Measurements from ENCODE around the gene C1orf74.
"Not testable (repeated sequence)": the region's sequence is repeated elsewhere in the genome, so short reads cannot be mapped to it uniquely, and the experiment has no call there.

C1orf74 gene

GRCh38 chr1:209805875-209806760 is 21.8 kb upstream of the C1orf74 start, which contains the start of gene IRF6:
Gene IRF6 (minus strand): TSS chr1:209806142. CDS start chr1:209801413, 4,729 bp downstream.
- DNase-seq (ENCODE audit: low read depth in 2 of 2) = peak in 1 of 2 experiments; percentile 45

- no peak for DNase-seq (ENCODE audit: low read depth in 2 of 2)
Measured at GRCh38 chr1:209805341-209805781, 21.0 kb upstream of the C1orf74 start.

GRCh38 chr1:209803568-209803967 is 19.2 kb upstream of the C1orf74 start:
- no peak for DNase-seq (ENCODE audit: low read depth in 2 of 2)

GRCh38 chr1:209802780-209803152 is 18.4 kb upstream of the C1orf74 start:
- no peak for DNase-seq (ENCODE audit: low read depth in 2 of 2)

- no peak for DNase-seq (ENCODE audit: low read depth in 2 of 2)
Measured at GRCh38 chr1:209802117-209802779, 17.9 kb upstream of the C1orf74 start.

- no peak for DNase-seq (ENCODE audit: low read depth in 2 of 2)
Measured at GRCh38 chr1:209800984-209801834, 16.9 kb upstream of the C1orf74 start.

GRCh38 chr1:209797978-209798639 is 13.8 kb upstream of the C1orf74 start:
- no peak for DNase-seq (ENCODE audit: low read depth in 2 of 2)

GRCh38 chr1:209793711-209794110 is 9.4 kb upstream of the C1orf74 start:
- DNase-seq (ENCODE audit: low read depth in 2 of 2) = not testable (repeated sequence)

GRCh38 chr1:209791920-209792319 is 7.6 kb upstream of the C1orf74 start:
- no peak for DNase-seq (ENCODE audit: low read depth in 2 of 2)

- no peak for DNase-seq (ENCODE audit: low read depth in 2 of 2)
Measured at GRCh38 chr1:209790286-209791193, 6.2 kb upstream of the C1orf74 start.

- no peak for DNase-seq (ENCODE audit: low read depth in 2 of 2)
Measured at GRCh38 chr1:209789245-209789644, 4.9 kb upstream of the C1orf74 start.

- DNase-seq (ENCODE audit: low read depth in 2 of 2) = no peak
Measured at GRCh38 chr1:209787551-209787950, 3.2 kb upstream of the C1orf74 start.

- DNase-seq (ENCODE audit: low read depth in 2 of 2) = no peak
Measured at GRCh38 chr1:209786146-209786545, 1.8 kb upstream of the C1orf74 start.

- no peak for DNase-seq (ENCODE audit: low read depth in 2 of 2)
Measured at GRCh38 chr1:209785592-209785991, 1.2 kb upstream of the C1orf74 start.

GRCh38 chr1:209783386-209783785 is 973 bp downstream of the C1orf74 start:
- DNase-seq (ENCODE audit: low read depth in 2 of 2) = no peak

GRCh38 chr1:209780268-209780667 is 4.1 kb downstream of the C1orf74 start:
- no peak for DNase-seq (ENCODE audit: low read depth in 2 of 2)

GRCh38 chr1:209778102-209778501 is 6.3 kb downstream of the C1orf74 start:
- DNase-seq (ENCODE audit: low read depth in 2 of 2) = no peak

- DNase-seq (ENCODE audit: low read depth in 2 of 2) = no peak
Measured at GRCh38 chr1:209777587-209777986, 6.8 kb downstream of the C1orf74 start.

GRCh38 chr1:209775678-209776077 is 8.7 kb downstream of the C1orf74 start:
- DNase-seq (ENCODE audit: low read depth in 2 of 2) = no peak

- DNase-seq (ENCODE audit: low read depth in 2 of 2) = no peak
Measured at GRCh38 chr1:209774592-209774991, 9.8 kb downstream of the C1orf74 start.
